PC-3 (cell line): Measurements from ENCODE around the gene CDK5. TPM values are rescaled to one million over a fixed set of nuclear protein-coding genes. Genes with fewer than 3 reads are reported as not detected.

Experiments
- ATAC-seq: fragments of 200-7000 bp; cut with Tn5 transposase; 2 replicates; pipeline ENCODE4 v1.9.1; 2020; ENCODE audit warnings: mild to moderate bottlenecking, moderate library complexity
- BruUV-seq: library from RNA; stranded (reverse); fragments of 400-500 nt; replicated peaks from 2 replicates; lab custom pipeline; 2021; lab: Mats Ljungman, UMichigan
- CTCF ChIA-PET: fragments of 300-600 bp; sonication (Branson Sonifier 250); formaldehyde crosslinking; loops from one replicate; lab custom pipeline; 2022; ENCODE audit warnings: antibody characterized with exemption; lab: Charles Lee
- POLR2A ChIA-PET: fragments of 300-600 bp; sonication (Branson Sonifier 250); formaldehyde crosslinking; loops from one replicate; lab custom pipeline; 2022; ENCODE audit warnings: antibody characterized with exemption; ENCODE audit not compliant: unreplicated experiment; lab: Charles Lee
- DNase-seq: peaks from one replicate; pipeline ENCODE4 v3.0.0-alpha.2; 2015
- H2AFZ ChIP-seq: fragments of 300-600 bp; sonication (generic); 2 replicates; pipeline ENCODE4 v1.6.0; 2016; ENCODE audit warnings: antibody characterized with exemption, low read length
- H3F3A ChIP-seq: fragments of 300-600 bp; sonication (generic); one replicate; pipeline ENCODE4 v1.6.0; 2017; ENCODE audit warnings: antibody characterized with exemption, low read length, control low read depth, mild to moderate bottlenecking; ENCODE audit not compliant: unreplicated experiment
- H3K27ac ChIP-seq: fragments of 300-600 bp; sonication (generic); 2 replicates; pipeline ENCODE4 v1.5.1; 2016; ENCODE audit warnings: mild to moderate bottlenecking, low read length
- H3K27me3 ChIP-seq: fragments of 300-600 bp; sonication (generic); 2 replicates; pipeline ENCODE4 v1.6.1; 2016; ENCODE audit warnings: low read length, mixed read lengths
- H3K36me3 ChIP-seq: fragments of 300-600 bp; sonication (generic); 2 replicates; pipeline ENCODE4 v1.6.1; 2016; ENCODE audit warnings: low read depth, mixed run types, low read length, mixed read lengths
- H3K4me1 ChIP-seq: fragments of 300-600 bp; sonication (generic); 2 replicates; pipeline ENCODE4 v1.5.1; 2016; ENCODE audit warnings: low read length; ENCODE audit not compliant: insufficient read depth
- H3K4me2 ChIP-seq: fragments of 300-600 bp; sonication (generic); 2 replicates; pipeline ENCODE4 v1.6.0; 2016; ENCODE audit warnings: low read length
- H3K4me3 ChIP-seq: fragments of 300-600 bp; sonication (generic); 2 replicates; pipeline ENCODE4 v1.5.1; 2016; ENCODE audit warnings: mild to moderate bottlenecking, low read length, mixed read lengths
- H3K79me2 ChIP-seq: fragments of 300-600 bp; sonication (generic); 2 replicates; pipeline ENCODE4 v1.6.1; 2017; ENCODE audit warnings: low read length, mixed read lengths
- H3K9ac ChIP-seq: fragments of 300-600 bp; sonication (generic); 2 replicates; pipeline ENCODE4 v1.6.0; 2016; ENCODE audit warnings: mild to moderate bottlenecking, low read length
- H3K9me2 ChIP-seq: fragments of 300-600 bp; sonication (generic); replicated peaks from 2 replicates; pipeline ENCODE4 v1.6.1; 2016; ENCODE audit warnings: mixed run types, low read length, mixed read lengths
- H3K9me3 ChIP-seq: fragments of 300-600 bp; sonication (generic); 2 replicates; pipeline ENCODE4 v1.6.1; 2016; ENCODE audit warnings: low read length, mixed read lengths
- H4K20me1 ChIP-seq: fragments of 300-600 bp; sonication (generic); 2 replicates; pipeline ENCODE4 v1.6.1; 2016; ENCODE audit warnings: low read length, mixed read lengths
- EZH2 ChIP-seq: fragments of 300-600 bp; sonication (generic); IDR thresholded peaks from one replicate; pipeline ENCODE4 v1.6.1; 2017; ENCODE audit warnings: antibody characterized with exemption, mild to moderate bottlenecking, low read length; ENCODE audit not compliant: unreplicated experiment
- EZH2phosphoT487 ChIP-seq: fragments of 300-600 bp; sonication (generic); IDR thresholded peaks from 2 replicates; pipeline ENCODE4 v1.6.1; 2018; ENCODE audit warnings: mild to moderate bottlenecking, antibody characterized with exemption, low read length, borderline replicate concordance
- intact Hi-C: fragments of 100-400 bp; cut with micrococcal nuclease; formaldehyde crosslinking; loops from 2 replicates; pipeline ENCODE4 v1.9.0; 2023
- total RNA-seq: library from RNA; depleted of rRNA; stranded (reverse); fragments of >200 nt; gene quantifications from 2 replicates; pipeline ENCODE4 v1.2.3, GENCODE V29; 2014
- TF ChIP-seq, protein P1 (sequence below): fragments of 300-600 bp; sonication (generic); conservative IDR thresholded peaks from 2 replicates; pipeline ENCODE4 v1.5.1; 2017; ENCODE audit warnings: antibody characterized with exemption, low read depth, mild to moderate bottlenecking, low read length

CDK5 gene
- total RNA-seq, 1 experiment from 2014 or later: 40.1 TPM

DNA sequence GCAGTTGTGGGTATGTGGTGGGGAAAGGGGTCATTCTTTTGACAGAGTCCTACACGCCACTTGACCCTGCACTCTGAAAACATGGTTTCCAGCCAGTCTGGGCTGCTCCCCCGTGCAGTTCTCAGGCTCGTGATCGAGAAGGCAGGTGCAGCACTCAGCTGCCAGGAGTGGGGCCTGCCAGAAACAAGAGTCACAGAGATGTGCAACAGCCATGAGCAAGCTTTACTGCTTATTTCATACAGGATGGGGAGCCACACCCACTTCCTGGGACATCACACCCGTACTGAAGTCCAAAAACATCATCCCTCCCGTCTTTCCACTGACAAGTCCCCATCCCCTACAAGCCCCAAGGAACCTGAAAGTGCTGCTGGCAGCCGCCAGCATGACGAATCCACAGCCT lies 42.7 kb downstream of the CDK5 start:
- peak; percentile 33 for DNase-seq
- Histone ChIP-seq H3K79me2 (no peaks in the 10 kb centered on the region), H3K9me2 (no peaks in the 10 kb centered on the region), H3F3A (no peaks in the 10 kb centered on the region), H2AFZ (no peak overlapping the region), H3K36me3 (no peaks in the 10 kb centered on the region), H3K4me2 (no peak overlapping the region), H3K4me1 (peaks cover 10% of the 10 kb centered on the region; the same call in 1 of the 2 replicates), H3K9ac (no peak overlapping the region), H3K27ac (no peak overlapping the region), H3K27me3 (no peaks in the 10 kb centered on the region), H4K20me1 (no peaks in the 10 kb centered on the region), H3K4me3 (no peak overlapping the region), H3K9me3 (no peaks in the 10 kb centered on the region)
- no TSS peak for BruUV-seq
- ChIA-PET POLR2A (interaction anchor here (0.6 kb wide), 1 partner anchor 10 kb away, joined by 3 read pairs; the partner anchor contains the start of gene ATG9B), CTCF (interaction anchor here (1.1 kb wide), 1 partner anchor 117 kb away, joined by 6 read pairs; no protein-coding TSS in a partner anchor)
- TF ChIP-seq, protein P1, sequence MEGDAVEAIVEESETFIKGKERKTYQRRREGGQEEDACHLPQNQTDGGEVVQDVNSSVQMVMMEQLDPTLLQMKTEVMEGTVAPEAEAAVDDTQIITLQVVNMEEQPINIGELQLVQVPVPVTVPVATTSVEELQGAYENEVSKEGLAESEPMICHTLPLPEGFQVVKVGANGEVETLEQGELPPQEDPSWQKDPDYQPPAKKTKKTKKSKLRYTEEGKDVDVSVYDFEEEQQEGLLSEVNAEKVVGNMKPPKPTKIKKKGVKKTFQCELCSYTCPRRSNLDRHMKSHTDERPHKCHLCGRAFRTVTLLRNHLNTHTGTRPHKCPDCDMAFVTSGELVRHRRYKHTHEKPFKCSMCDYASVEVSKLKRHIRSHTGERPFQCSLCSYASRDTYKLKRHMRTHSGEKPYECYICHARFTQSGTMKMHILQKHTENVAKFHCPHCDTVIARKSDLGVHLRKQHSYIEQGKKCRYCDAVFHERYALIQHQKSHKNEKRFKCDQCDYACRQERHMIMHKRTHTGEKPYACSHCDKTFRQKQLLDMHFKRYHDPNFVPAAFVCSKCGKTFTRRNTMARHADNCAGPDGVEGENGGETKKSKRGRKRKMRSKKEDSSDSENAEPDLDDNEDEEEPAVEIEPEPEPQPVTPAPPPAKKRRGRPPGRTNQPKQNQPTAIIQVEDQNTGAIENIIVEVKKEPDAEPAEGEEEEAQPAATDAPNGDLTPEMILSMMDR: no peak
- no peak for TF ChIP-seq EZH2phosphoT487
- no peak for TF ChIP-seq EZH2
- intact Hi-C loops: no loop called here
- peak; percentile 6; the same call in 1 of the 2 replicates for ATAC-seq

DNA sequence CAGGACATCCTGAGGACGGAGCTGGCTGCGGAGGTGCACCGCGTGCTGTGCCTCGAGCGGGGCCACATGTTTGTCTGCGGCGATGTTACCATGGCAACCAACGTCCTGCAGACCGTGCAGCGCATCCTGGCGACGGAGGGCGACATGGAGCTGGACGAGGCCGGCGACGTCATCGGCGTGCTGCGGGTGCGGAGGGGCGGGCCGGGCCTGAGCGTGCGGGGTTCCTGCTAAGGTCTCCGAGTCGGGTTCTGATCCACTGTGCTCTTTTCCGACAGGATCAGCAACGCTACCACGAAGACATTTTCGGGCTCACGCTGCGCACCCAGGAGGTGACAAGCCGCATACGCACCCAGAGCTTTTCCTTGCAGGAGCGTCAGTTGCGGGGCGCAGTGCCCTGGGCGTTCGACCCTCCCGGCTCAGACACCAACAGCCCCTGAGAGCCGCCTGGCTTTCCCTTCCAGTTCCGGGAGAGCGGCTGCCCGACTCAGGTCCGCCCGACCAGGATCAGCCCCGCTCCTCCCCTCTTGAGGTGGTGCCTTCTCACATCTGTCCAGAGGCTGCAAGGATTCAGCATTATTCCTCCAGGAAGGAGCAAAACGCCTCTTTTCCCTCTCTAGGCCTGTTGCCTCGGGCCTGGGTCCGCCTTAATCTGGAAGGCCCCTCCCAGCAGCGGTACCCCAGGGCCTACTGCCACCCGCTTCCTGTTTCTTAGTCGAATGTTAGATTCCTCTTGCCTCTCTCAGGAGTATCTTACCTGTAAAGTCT lies 43.8 kb downstream of the CDK5 start:
- H2AFZ ChIP-seq: peak overlapping the region; percentile 69
- no peaks in the 10 kb centered on the region for H4K20me1 ChIP-seq
- TSS peak; percentile 85 for BruUV-seq
- intact Hi-C loops: no loop called here
- ChIA-PET POLR2A (interaction anchor here (0.6 kb wide), 1 partner anchor 67 kb away, joined by 5 read pairs; the partner anchor contains the start of gene FASTK), CTCF (interaction anchor here (0.7 to 1.2 kb wide), 6 partner anchors 11 to 115 kb away, joined by 3 to 11 read pairs (median 6); partner anchors contain the start of gene ATG9B)
- H3F3A ChIP-seq: no peaks in the 10 kb centered on the region
- H3K4me3 ChIP-seq: peak overlapping the region; percentile 62
- no peaks in the 10 kb centered on the region for H3K9me3 ChIP-seq
- peak overlapping the region; percentile 36; the same call in 1 of the 2 replicates for H3K9ac ChIP-seq
- peak; percentile 48 for ATAC-seq
- H3K79me2 ChIP-seq: no peaks in the 10 kb centered on the region
- peak; percentile 58 for DNase-seq
- TF ChIP-seq, protein P1: 0 out of 2 replicates have a peak, but pooled peaks have one; percentile 21
- TF ChIP-seq EZH2 (no peak), EZH2phosphoT487 (no peak)
- no peaks in the 10 kb centered on the region for H3K9me2 ChIP-seq
- no peak overlapping the region for H3K27ac ChIP-seq
- no peaks in the 10 kb centered on the region for H3K36me3 ChIP-seq
- H3K4me2 ChIP-seq: peak overlapping the region; percentile 81
- peaks cover 10% of the 10 kb centered on the region; the same call in 1 of the 2 replicates for H3K4me1 ChIP-seq
- H3K27me3 ChIP-seq: no peaks in the 10 kb centered on the region
